CD4-positive, alpha-beta T cell (primary cell): ENCODE measurements around the gene ATP1A4. TPM values are rescaled to one million over a fixed set of nuclear protein-coding genes. Genes with fewer than 3 reads are reported as not detected.
A peak's percentile ranks its signal among the peaks of the same experiment; 100 is the strongest.

Source experiments
- ATAC-seq: fragments of 200-7000 bp; cut with Tn5 transposase; one replicate; pipeline ENCODE4 v1.10.0; 2022; ENCODE audit warnings: mild to moderate bottlenecking; ENCODE audit not compliant: poor library complexity
- CTCF ChIA-PET: fragments of 350-600 bp; sonication (Branson Sonifier 250); formaldehyde crosslinking; loops from one replicate; lab custom pipeline; 2021; ENCODE audit warnings: antibody characterized with exemption, inconsistent platforms; lab: Charles Lee
- POLR2A ChIA-PET: fragments of 350-600 bp; sonication (Branson Sonifier 250); formaldehyde crosslinking; loops from one replicate; lab custom pipeline; 2021; ENCODE audit warnings: antibody characterized with exemption, inconsistent platforms; lab: Charles Lee
- DNase-seq, 14 experiments: peaks; one replicate each; pipeline ENCODE4 v3.0.0-alpha.2; 2013 to 2020; ENCODE audit warnings: mixed read lengths in 2 of 14
- H3K27ac ChIP-seq, 2 donors: one replicate each; pipeline versions ENCODE4 v1.5.1 to v1.7.0; 2013; ENCODE audit warnings: low read length in 2 of 2, low read depth in 1 of 2, mild to moderate bottlenecking in 1 of 2
- H3K27me3 ChIP-seq, 2 experiments: 1 replicate in 1 of 2; 2 replicates in 1 of 2; pipeline versions ENCODE4 v1.6.1 to v1.7.0; 2013; ENCODE audit warnings: low read length in 2 of 2, control low read depth in 1 of 2, mild to moderate bottlenecking in 1 of 2, moderate library complexity in 1 of 2; ENCODE audit not compliant: insufficient read depth in 2 of 2, control insufficient read depth in 1 of 2
- H3K36me3 ChIP-seq: one replicate; pipeline ENCODE4 v1.6.1; 2013; ENCODE audit warnings: low read length, control low read depth; ENCODE audit not compliant: insufficient read depth
- H3K4me1 ChIP-seq: one replicate; pipeline ENCODE4 v1.6.1; 2013; ENCODE audit warnings: low read length, control low read depth; ENCODE audit not compliant: insufficient read depth
- H3K4me3 ChIP-seq: one replicate; pipeline ENCODE4 v1.5.1; 2013; ENCODE audit warnings: mild to moderate bottlenecking, low read length, moderate library complexity
- H3K9me3 ChIP-seq, 2 experiments: 1 replicate in 1 of 2; 2 replicates in 1 of 2; pipeline versions ENCODE4 v1.6.1 to v1.7.0; 2013; ENCODE audit warnings: low read length in 2 of 2, mild to moderate bottlenecking in 2 of 2, control low read depth in 1 of 2, moderate library complexity in 1 of 2; ENCODE audit not compliant: control insufficient read depth in 1 of 2, insufficient read depth in 1 of 2
- H3K27ac Mint-ChIP-seq: one replicate; pipeline ENCODE4 v1.8.0; 2020; ENCODE audit warnings: mixed read lengths
- H3K27me3 Mint-ChIP-seq: one replicate; pipeline ENCODE4 v1.8.0; 2021; ENCODE audit warnings: mixed read lengths
- H3K36me3 Mint-ChIP-seq: one replicate; pipeline ENCODE4 v1.8.0; 2021; ENCODE audit warnings: low read depth, mixed read lengths
- H3K4me1 Mint-ChIP-seq: one replicate; pipeline ENCODE4 v1.8.0; 2021; ENCODE audit warnings: low read depth, mixed read lengths
- H3K4me3 Mint-ChIP-seq: one replicate; pipeline ENCODE4 v1.8.0; 2020; ENCODE audit warnings: mild to moderate bottlenecking, mixed read lengths
- H3K9me3 Mint-ChIP-seq: one replicate; pipeline ENCODE4 v1.8.0; 2020; ENCODE audit warnings: mixed read lengths
- CTCF ChIP-seq: fragments of 200-600 bp; IDR thresholded peaks from one replicate; pipeline ENCODE4 v1.8.0; 2022; ENCODE audit warnings: antibody characterized with exemption, mild to moderate bottlenecking
- intact Hi-C, 2 experiments: fragments of 100-400 bp; cut with DNase I in 1 of 2; cut with micrococcal nuclease in 1 of 2; formaldehyde crosslinking; loops; one replicate each; pipeline versions ENCODE4 v1.15.1 to v1.9.0; 2023 to 2025; cut with DNase I, micrococcal nuclease
- total RNA-seq, 174 experiments: library from RNA in 2 of 174; stranded (reverse) in 2 of 174; gene quantifications; one replicate each; pipeline ENCODE4 v1.2.3 and lab custom pipeline; 2021 to 2026

Gene ATP1A4
- total RNA-seq, 2 experiments from 2014 or later: 0.22 TPM; not detected in 1

- Histone ChIP-seq H3K27me3 (no peaks in the 10 kb centered on the region), H3K36me3 (peaks cover 81% of the 10 kb centered on the region), H3K4me1 (no peaks in the 10 kb centered on the region), H3K9me3 (no peaks in the 10 kb centered on the region), H3K4me3 (no peak overlapping the region), H3K27ac (no peak overlapping the region)
- peak; percentile 29 for ATAC-seq
- no peak overlapping the region for H3K4me3 Mint-ChIP-seq
- peak overlapping the region; percentile 42 for H3K27ac Mint-ChIP-seq
- intact Hi-C loops: no loop called here
- H3K36me3 Mint-ChIP-seq: peaks cover 95% of the 10 kb centered on the region
- TF ChIP-seq CTCF: no peak
- peaks cover 23% of the 10 kb centered on the region for H3K4me1 Mint-ChIP-seq
- H3K27me3 Mint-ChIP-seq: no peaks in the 10 kb centered on the region
- POLR2A ChIA-PET: interaction anchor here (1.4 kb wide), 1 partner anchor 28 kb away, joined by 5 read pairs; no protein-coding TSS in a partner anchor
- DNase-seq: no peak
- CTCF ChIA-PET: interaction anchor here (1.9 to 2.2 kb wide), 2 partner anchors 19 to 58 kb away, joined by 7 to 10 read pairs; no protein-coding TSS in a partner anchor
- H3K9me3 Mint-ChIP-seq: no peaks in the 10 kb centered on the region
Observed at GRCh38 chr1:160232911-160233310, 81.5 kb downstream of the ATP1A4 start.

Other genes with a start within 250 kb of the ATP1A4 start
- 100 to 1,000 TPM; 301 to 311 TPM for gene TAGLN2, start 226.1 kb upstream of the ATP1A4 start, total RNA-seq
- gene IGSF9, start 206.0 kb upstream of the ATP1A4 start, total RNA-seq: not detected
- gene SLAMF9, start 197.4 kb upstream of the ATP1A4 start, total RNA-seq: not detected
- 1 to 10 TPM; 2.1 to 2.2 TPM for gene PIGM, start 119.6 kb upstream of the ATP1A4 start, total RNA-seq
- gene KCNJ10, start 81.4 kb upstream of the ATP1A4 start, total RNA-seq: not detected
- not detected for gene KCNJ9, start 70.1 kb upstream of the ATP1A4 start, total RNA-seq
- gene IGSF8, start 53.0 kb upstream of the ATP1A4 start, total RNA-seq: 10 to 100 TPM; 33.1 to 33.7 TPM
- gene ATP1A2, start 35.8 kb upstream of the ATP1A4 start, total RNA-seq: not detected
- gene CASQ1, start 39.0 kb downstream of the ATP1A4 start, total RNA-seq: not detected
- 10 to 100 TPM in 1 of 2 experiments, 1 to 10 TPM in 1; 9.4 to 10.3 TPM for gene PEA15, start 53.8 kb downstream of the ATP1A4 start, total RNA-seq
- 100 to 1,000 TPM; 151 to 154 TPM for gene DCAF8, start 110.9 kb downstream of the ATP1A4 start, total RNA-seq
- gene PEX19, start 133.5 kb downstream of the ATP1A4 start, total RNA-seq: 10 to 100 TPM; 32.0 to 33.4 TPM
- gene COPA, start 191.6 kb downstream of the ATP1A4 start, total RNA-seq: 100 to 1,000 TPM in 1 of 2 experiments, 10 to 100 TPM in 1; 95.0 to 107 TPM
- gene NCSTN, start 191.8 kb downstream of the ATP1A4 start, total RNA-seq: 10 to 100 TPM; 54.9 to 56.6 TPM
- under 1 TPM in 1 of 2 experiments, not detected in 1; 0.08 TPM for gene NHLH1, start 215.5 kb downstream of the ATP1A4 start, total RNA-seq
- gene VANGL2, start 249.0 kb downstream of the ATP1A4 start, total RNA-seq: not detected